Cardiac fibroblast (primary cell): ENCODE data around the gene JARID2.

Experiments used
- DNase-seq, 2 donors: peaks; one replicate each; pipeline versions ENCODE4 v3.0.0 to v3.0.0-alpha.2; 2010; ENCODE audit warnings: low read depth in 2 of 2
- H3K4me3 ChIP-seq, 2 donors: replicated peaks in 1 of 2; 1 replicate in 1 of 2; 2 replicates in 1 of 2; pipeline ENCODE4 v1.5.1; 2011; ENCODE audit warnings: low read depth in 2 of 2, low read length in 2 of 2, mild to moderate bottlenecking in 2 of 2, moderate library complexity in 1 of 2
- TF ChIP-seq, protein P1 (sequence below): IDR thresholded peaks from one replicate; pipeline ENCODE4 v1.5.1; 2011; ENCODE audit warnings: low read depth, mild to moderate bottlenecking, low read length, inconsistent platforms

The JARID2 gene

GRCh38 chr6:15218401-15218800 is 27.5 kb upstream of the JARID2 start:
- TF ChIP-seq, protein P1, sequence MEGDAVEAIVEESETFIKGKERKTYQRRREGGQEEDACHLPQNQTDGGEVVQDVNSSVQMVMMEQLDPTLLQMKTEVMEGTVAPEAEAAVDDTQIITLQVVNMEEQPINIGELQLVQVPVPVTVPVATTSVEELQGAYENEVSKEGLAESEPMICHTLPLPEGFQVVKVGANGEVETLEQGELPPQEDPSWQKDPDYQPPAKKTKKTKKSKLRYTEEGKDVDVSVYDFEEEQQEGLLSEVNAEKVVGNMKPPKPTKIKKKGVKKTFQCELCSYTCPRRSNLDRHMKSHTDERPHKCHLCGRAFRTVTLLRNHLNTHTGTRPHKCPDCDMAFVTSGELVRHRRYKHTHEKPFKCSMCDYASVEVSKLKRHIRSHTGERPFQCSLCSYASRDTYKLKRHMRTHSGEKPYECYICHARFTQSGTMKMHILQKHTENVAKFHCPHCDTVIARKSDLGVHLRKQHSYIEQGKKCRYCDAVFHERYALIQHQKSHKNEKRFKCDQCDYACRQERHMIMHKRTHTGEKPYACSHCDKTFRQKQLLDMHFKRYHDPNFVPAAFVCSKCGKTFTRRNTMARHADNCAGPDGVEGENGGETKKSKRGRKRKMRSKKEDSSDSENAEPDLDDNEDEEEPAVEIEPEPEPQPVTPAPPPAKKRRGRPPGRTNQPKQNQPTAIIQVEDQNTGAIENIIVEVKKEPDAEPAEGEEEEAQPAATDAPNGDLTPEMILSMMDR, result no peak
- H3K4me3 ChIP-seq, result no peak overlapping the region
- no peak for DNase-seq

DNA sequence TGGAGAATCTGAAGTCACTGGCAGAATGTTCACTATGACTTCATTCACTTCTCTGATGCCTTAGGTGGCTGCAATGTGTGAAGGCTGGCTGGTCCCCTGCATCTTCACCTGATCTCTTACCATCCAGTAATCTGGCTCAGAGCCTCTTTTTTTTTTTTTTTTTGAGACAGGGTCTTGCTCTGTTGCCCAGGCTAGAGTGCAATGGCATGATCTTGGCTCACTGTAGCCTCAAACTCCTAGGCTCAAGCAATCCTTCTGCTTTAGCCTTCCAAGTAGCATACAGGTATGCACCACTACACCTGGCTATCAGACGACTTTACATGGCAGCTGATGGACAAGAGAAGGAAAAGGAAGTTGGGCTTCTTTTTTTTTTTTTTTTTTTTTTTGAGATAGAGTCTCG is 25.8 kb upstream of the JARID2 start:
- no peak overlapping the region for H3K4me3 ChIP-seq
- DNase-seq, result no peak
- TF ChIP-seq, protein P1, result no peak

DNA sequence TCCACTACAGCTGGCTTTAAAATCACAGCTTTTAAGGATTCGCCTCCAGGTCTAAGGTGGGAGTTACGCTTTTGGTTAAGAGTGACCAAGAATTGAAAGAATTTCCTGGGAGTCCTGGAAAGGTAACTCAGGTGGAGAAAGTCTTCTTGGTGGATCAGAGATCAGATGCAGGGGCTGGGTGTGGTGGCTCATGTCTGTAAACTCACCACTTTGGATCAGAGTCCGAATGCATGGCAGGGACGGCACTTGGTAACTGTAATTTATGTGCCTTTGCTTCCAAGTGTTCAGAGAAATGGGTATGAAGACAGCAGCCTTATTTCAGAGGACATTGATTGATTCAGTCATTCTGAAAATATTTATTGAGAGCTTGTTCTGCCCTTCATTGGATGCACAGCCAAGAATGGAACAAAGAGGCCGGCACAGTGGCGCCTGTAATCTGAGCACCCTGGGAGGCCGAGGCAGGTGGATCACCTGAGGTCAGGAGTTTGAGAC is 18.0 kb upstream of the JARID2 start:
- DNase-seq, result no peak
- TF ChIP-seq, protein P1, result no peak
- H3K4me3 ChIP-seq, result no peak overlapping the region

DNA sequence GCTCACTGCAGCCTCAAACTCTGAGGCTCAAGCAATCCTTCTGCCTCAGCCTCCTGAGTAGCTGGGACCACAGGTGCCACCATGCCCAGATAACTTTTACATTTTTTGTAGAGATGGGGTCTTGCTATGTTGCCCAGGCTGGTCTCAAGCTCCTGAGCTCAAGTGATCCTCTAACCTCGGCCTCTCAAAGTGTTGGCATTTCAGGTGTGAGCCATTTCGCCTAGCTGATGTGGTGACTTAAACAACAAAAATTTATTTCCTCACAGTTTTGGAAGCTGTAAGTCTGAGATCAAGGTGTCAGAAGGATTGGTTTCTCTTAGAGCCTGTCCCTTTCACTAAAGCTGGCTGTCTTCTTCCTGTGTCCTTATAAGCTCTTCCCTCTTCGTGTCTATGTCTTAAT is 15.0 kb upstream of the JARID2 start:
- no peak for DNase-seq
- TF ChIP-seq, protein P1, result no peak
- no peak overlapping the region for H3K4me3 ChIP-seq

DNA sequence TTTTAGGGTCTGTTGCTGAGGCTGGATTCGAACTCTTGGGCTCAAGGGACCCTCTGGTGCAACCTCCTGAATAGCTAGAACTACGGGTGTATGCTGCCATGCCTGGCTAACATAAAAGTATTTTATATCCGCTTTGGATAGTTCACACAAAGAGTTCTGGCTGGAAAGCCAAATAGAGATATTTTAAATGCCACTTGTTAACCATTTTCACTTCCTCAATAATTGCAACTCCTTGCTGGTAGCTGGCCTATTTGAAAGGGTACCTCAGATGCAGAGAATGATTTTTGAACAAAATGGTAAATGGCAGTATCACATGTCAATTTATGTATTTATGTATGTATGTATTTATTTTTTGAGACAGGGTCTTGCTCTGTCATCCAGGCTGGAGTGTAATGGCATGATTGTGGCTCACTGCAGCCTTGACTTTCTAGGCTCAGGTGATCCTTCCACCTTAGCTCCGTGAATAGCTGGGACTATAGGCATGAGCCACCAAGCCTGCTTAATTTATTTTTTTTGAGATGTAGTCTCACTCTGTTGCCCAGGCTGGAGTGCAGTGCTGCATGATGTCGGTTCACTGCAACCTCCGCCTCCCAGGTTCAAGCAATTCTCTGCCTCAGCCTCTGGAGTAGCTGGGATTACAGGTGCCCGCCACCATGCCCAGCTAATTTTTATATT is 12.9 kb upstream of the JARID2 start:
- TF ChIP-seq, protein P1, result no peak
- no peak for DNase-seq

DNA sequence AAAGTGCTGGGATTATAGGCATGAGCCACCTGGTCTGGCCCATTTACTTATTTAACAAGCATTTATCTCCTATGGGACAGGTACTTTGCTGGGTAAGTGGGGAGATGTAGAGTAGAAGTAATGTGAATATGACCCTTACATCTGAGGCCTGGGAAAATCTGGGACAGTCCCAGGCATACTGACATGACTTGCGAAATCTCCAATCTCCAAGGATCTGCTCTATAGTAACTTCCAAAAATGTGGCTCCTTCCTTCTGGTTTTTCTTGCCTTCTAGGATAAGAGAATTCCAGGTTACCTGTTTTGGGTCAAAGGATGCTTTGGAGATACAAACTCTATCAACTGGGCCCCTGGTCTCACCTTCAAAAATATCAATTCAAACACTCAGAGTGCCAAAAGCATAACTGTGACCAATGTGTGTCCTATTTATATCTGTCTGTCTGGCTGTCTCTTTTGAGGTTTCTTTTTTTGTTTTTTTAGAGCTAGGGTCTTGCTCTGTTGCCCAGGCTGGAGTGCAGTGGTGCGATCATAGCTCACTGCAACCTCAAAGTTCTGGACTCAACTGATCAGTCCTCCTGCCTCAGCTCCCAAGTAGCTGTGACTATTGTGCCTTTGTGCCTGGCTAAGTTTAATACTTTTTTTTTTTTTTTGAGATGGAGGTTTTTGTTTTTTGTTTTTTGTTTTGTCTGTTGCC is 11.7 kb upstream of the JARID2 start:
- no peak overlapping the region for H3K4me3 ChIP-seq
- TF ChIP-seq, protein P1, result no peak
- no peak for DNase-seq

More for the DNA sequence above, 12.9 kb upstream of the JARID2 start:
- no peak overlapping the region for H3K4me3 ChIP-seq
